ENCODE results near the gene TAF5. TPM values are rescaled to one million over a fixed set of nuclear protein-coding genes. Genes with fewer than 3 reads are reported as not detected.

TAF5 gene
- total RNA-seq, 1 experiment from 2014 or later: 8.3 TPM

DNA sequence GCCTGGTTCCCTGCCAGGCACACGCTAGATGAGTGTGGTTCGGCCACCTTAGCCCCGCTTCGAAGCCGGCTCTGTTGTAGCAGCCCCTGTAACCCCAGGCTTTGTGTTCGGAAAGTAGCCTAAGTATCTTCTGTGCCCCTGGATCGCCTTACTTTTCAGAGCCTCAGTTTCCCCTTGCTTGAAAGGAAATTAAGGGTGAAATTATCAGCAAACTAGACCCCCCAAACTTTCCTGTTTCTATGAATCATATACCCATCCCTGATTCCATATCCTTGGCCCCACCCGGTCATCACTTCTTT is 29.0 kb downstream of the TAF5 start:
- H3K9me3 Mint-ChIP-seq: no peaks in the 10 kb centered on the region; a peak in 1 of 5 replicates
- H4K5ac ChIP-seq (ENCODE audit: insufficient read length, low read depth, low read length): no peak overlapping the region
- no peak overlapping the region for H3K4ac ChIP-seq (ENCODE audit: low read depth, low read length)
- H4K20me1 ChIP-seq (ENCODE audit: control insufficient read depth, insufficient read depth, insufficient read length): no peaks in the 10 kb centered on the region
- DNase-seq: no peak
- no peak overlapping the region for H3K18ac ChIP-seq (ENCODE audit: insufficient read length, low read depth, low read length)
- H3K4me1 Mint-ChIP-seq: peaks cover 15 to 22% of the 10 kb centered on the region in 2 experiments
- no peak overlapping the region for H4K91ac ChIP-seq (ENCODE audit: insufficient read length, low read depth, low read length)
- H4K8ac ChIP-seq (replicated peaks; ENCODE audit: insufficient read length, low read depth, low read length): no peak overlapping the region
- no peak overlapping the region for H3K23ac ChIP-seq (ENCODE audit: insufficient read length, low read depth, low read length)
- H3K9ac ChIP-seq (ENCODE audit: extremely low read depth, insufficient read length, low read length): peak overlapping the region; percentile 92
- no peak overlapping the region for H3K56ac ChIP-seq (ENCODE audit: insufficient read length, low read depth, low read length)
- H2BK5ac ChIP-seq (ENCODE audit: insufficient read length, low read length): no peak overlapping the region
- H3K23me2 ChIP-seq (ENCODE audit: insufficient read length, low read depth, low read length, poor library complexity, severe bottlenecking): peaks cover 9% of the 10 kb centered on the region
- H3K27ac Mint-ChIP-seq: peak overlapping the region; percentile 62 to 95 (median 90); a peak in 5 of 7 replicates
- no peak overlapping the region for H2BK12ac ChIP-seq (ENCODE audit: insufficient read length, low read depth, low read length)
- H3K27ac ChIP-seq (ENCODE audit: insufficient read length, low read depth, low read length): no peak overlapping the region
- H2AK5ac ChIP-seq (ENCODE audit: insufficient read length, low read length): no peak overlapping the region
- H3K27me3 Mint-ChIP-seq (ENCODE audit: low read depth): no peaks in the 10 kb centered on the region
- no peak overlapping the region for H2BK20ac ChIP-seq (ENCODE audit: low read depth, low read length, poor library complexity, severe bottlenecking)
- no CpG with 5 or more reads among the region's 8 CpGs for WGBS (ENCODE audit: extremely low coverage, insufficient read length, low lambda C conversion rate)
- no peak overlapping the region for H2AFZ ChIP-seq (ENCODE audit: low read length)
- no peaks in the 10 kb centered on the region for H3K9me3 ChIP-seq (ENCODE audit: control insufficient read depth, low read depth, low read length)
- peak overlapping the region; percentile 77 for H3K4me2 ChIP-seq (ENCODE audit: insufficient read depth, insufficient read length, low read length)
- peak overlapping the region; percentile 99 for H3K4me3 Mint-ChIP-seq
- H3K27me3 ChIP-seq (ENCODE audit: insufficient read depth, low read length): no peaks in the 10 kb centered on the region
- H3K4me1 ChIP-seq (ENCODE audit: insufficient read depth, low read length): no peaks in the 10 kb centered on the region; the same call in 1 of the 2 replicates
- peaks cover 28 to 82% (median 66%) of the 10 kb centered on the region in 3 experiments for H3K36me3 Mint-ChIP-seq (ENCODE audit: insufficient read depth in 1 of 3, low read depth in 3 of 3)
- peak overlapping the region; percentile 85 for H3K14ac ChIP-seq (ENCODE audit: insufficient read depth, low read length)
- peaks cover 8% of the 10 kb centered on the region for H3K79me1 ChIP-seq (ENCODE audit: insufficient read depth, low read depth, low read length, poor library complexity, severe bottlenecking)
- H3K79me2 ChIP-seq (ENCODE audit: insufficient read depth, low read length): peaks cover 23% of the 10 kb centered on the region; the same call in 1 of the 2 replicates
- no peak overlapping the region for H3T11ph ChIP-seq (ENCODE audit: low read length)
- H2BK15ac ChIP-seq (ENCODE audit: low read depth, low read length): no peak overlapping the region
- TF ChIP-seq, protein P1, sequence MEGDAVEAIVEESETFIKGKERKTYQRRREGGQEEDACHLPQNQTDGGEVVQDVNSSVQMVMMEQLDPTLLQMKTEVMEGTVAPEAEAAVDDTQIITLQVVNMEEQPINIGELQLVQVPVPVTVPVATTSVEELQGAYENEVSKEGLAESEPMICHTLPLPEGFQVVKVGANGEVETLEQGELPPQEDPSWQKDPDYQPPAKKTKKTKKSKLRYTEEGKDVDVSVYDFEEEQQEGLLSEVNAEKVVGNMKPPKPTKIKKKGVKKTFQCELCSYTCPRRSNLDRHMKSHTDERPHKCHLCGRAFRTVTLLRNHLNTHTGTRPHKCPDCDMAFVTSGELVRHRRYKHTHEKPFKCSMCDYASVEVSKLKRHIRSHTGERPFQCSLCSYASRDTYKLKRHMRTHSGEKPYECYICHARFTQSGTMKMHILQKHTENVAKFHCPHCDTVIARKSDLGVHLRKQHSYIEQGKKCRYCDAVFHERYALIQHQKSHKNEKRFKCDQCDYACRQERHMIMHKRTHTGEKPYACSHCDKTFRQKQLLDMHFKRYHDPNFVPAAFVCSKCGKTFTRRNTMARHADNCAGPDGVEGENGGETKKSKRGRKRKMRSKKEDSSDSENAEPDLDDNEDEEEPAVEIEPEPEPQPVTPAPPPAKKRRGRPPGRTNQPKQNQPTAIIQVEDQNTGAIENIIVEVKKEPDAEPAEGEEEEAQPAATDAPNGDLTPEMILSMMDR (conservative IDR thresholded peaks at IDR 0.05): no peak
- H2BK120ac ChIP-seq (ENCODE audit: low read depth, low read length, poor library complexity, severe bottlenecking): no peak overlapping the region
